ENCODE measurements around the gene SLC19A2. TPM values are rescaled to one million over a fixed set of nuclear protein-coding genes. Genes with fewer than 3 reads are reported as not detected.

The SLC19A2 gene
- polyA plus RNA-seq, 1 donor (not counting 4 experiments of a cell fraction or from before 2014, with no cell fraction given) = 11.9 TPM

GRCh38 chr1:169525391-169525790 lies 39.6 kb upstream of the SLC19A2 start:
- Histone ChIP-seq H3K27ac (ENCODE audit: control insufficient read depth, insufficient read depth, low read length) (no peak overlapping the region), H3K79me2 (ENCODE audit: control insufficient read depth, insufficient read depth, low read length) (no peaks in the 10 kb centered on the region), H3K4me2 (ENCODE audit: control insufficient read depth, extremely low read depth, insufficient read depth, low read depth, low read length) (no peak overlapping the region), H3K27me3 (ENCODE audit: control insufficient read depth, extremely low read depth, insufficient read depth, low read length) (no peaks in the 10 kb centered on the region), H3K9ac (ENCODE audit: control insufficient read depth, extremely low read depth, insufficient read depth, low read length) (no peak overlapping the region), H4K20me1 (ENCODE audit: control insufficient read depth, extremely low read depth, insufficient read depth, low read length) (no peaks in the 10 kb centered on the region), H2AFZ (ENCODE audit: control insufficient read depth, low read length) (no peak overlapping the region), H3K9me1 (ENCODE audit: control insufficient read depth, extremely low read depth, insufficient read depth, low read length) (no peaks in the 10 kb centered on the region), H3K4me3 (ENCODE audit: control insufficient read depth in 2 of 3, extremely low read depth in 1 of 3, insufficient read depth in 2 of 3, low read depth in 1 of 3, low read length in 3 of 3) (no peak overlapping the region), H3K4me1 (ENCODE audit: control insufficient read depth, extremely low read depth, insufficient read depth, low read length) (peaks cover 28% of the 10 kb centered on the region), H3K9me3 (ENCODE audit: control insufficient read depth, low read depth, low read length) (no peaks in the 10 kb centered on the region), H3K36me3 (ENCODE audit: control insufficient read depth in 2 of 2, extremely low read depth in 1 of 2, insufficient read depth in 2 of 2, low read length in 2 of 2) (no peaks in the 10 kb centered on the region)
- DNase-seq (ENCODE audit: low read depth, low spot score) (no peak), FAIRE-seq (no peak)
- no peak for TF ChIP-seq EZH2 (IDR thresholded peaks at IDR 0.05; ENCODE audit: low read length)
- TF ChIP-seq CTCF (optimal IDR thresholded peaks at IDR 0.05 in 1 of 3, IDR thresholded peaks at IDR 0.05 in 1 of 3, conservative IDR thresholded peaks at IDR 0.05 in 1 of 3; ENCODE audit: extremely low read depth in 1 of 3, insufficient read depth in 2 of 3, low read length in 3 of 3) = no peak
- dilution Hi-C loops (cut with MboI; ENCODE audit: extremely low pct_ligation_motif_present, low sequenced_read_pairs) = no loop called here

- Histone ChIP-seq H4K20me1 (ENCODE audit: control insufficient read depth, extremely low read depth, insufficient read depth, low read length) (no peaks in the 10 kb centered on the region), H3K9me1 (ENCODE audit: control insufficient read depth, extremely low read depth, insufficient read depth, low read length) (no peaks in the 10 kb centered on the region), H3K9me3 (ENCODE audit: control insufficient read depth, low read depth, low read length) (no peaks in the 10 kb centered on the region), H3K27ac (ENCODE audit: control insufficient read depth, insufficient read depth, low read length) (no peak overlapping the region), H3K9ac (ENCODE audit: control insufficient read depth, extremely low read depth, insufficient read depth, low read length) (no peak overlapping the region), H3K4me3 (ENCODE audit: control insufficient read depth in 2 of 3, extremely low read depth in 1 of 3, insufficient read depth in 2 of 3, low read depth in 1 of 3, low read length in 3 of 3) (no peak overlapping the region), H3K27me3 (ENCODE audit: control insufficient read depth, extremely low read depth, insufficient read depth, low read length) (no peaks in the 10 kb centered on the region), H2AFZ (ENCODE audit: control insufficient read depth, low read length) (no peak overlapping the region), H3K36me3 (ENCODE audit: control insufficient read depth in 2 of 2, extremely low read depth in 1 of 2, insufficient read depth in 2 of 2, low read length in 2 of 2) (no peaks in the 10 kb centered on the region), H3K4me1 (ENCODE audit: control insufficient read depth, extremely low read depth, insufficient read depth, low read length) (peaks cover 14% of the 10 kb centered on the region), H3K4me2 (ENCODE audit: control insufficient read depth, extremely low read depth, insufficient read depth, low read depth, low read length) (no peak overlapping the region), H3K79me2 (ENCODE audit: control insufficient read depth, insufficient read depth, low read length) (no peaks in the 10 kb centered on the region)
- no peak for TF ChIP-seq CTCF (optimal IDR thresholded peaks at IDR 0.05 in 1 of 3, IDR thresholded peaks at IDR 0.05 in 1 of 3, conservative IDR thresholded peaks at IDR 0.05 in 1 of 3; ENCODE audit: extremely low read depth in 1 of 3, insufficient read depth in 2 of 3, low read length in 3 of 3)
- FAIRE-seq = no peak
- DNase-seq (ENCODE audit: low read depth, low spot score) = no peak
- dilution Hi-C loops (cut with MboI; ENCODE audit: extremely low pct_ligation_motif_present, low sequenced_read_pairs) = no loop called here
Observed at GRCh38 chr1:169523904-169524303, 38.2 kb upstream of the SLC19A2 start.

Measured in keratinocyte (primary cell).